ENCODE results near the gene PTPN5.

The PTPN5 gene

DNA sequence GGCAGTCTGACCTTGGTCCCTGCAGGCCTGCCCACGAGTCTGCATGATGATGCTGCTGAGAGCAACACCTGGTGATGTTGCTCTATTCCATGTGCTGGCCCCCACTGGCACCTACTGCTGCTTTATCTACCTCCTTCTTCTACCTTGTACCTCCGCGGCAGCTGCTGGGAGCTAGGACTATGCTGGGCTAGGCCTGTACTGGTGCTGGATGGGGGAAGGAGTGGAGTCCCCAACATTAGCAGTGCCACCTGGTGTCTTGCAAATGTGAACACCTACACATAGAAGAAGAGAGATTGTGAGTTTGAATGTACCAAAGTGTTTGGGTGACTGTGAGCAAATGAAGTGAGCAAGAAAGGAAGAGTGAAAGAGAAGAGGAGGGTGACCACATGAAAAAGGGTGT is 30.5 kb downstream of the PTPN5 start:
- Histone ChIP-seq H3K4me3 (ENCODE audit: low read depth in 1 of 2, low read length in 2 of 2) (no peak overlapping the region), H3K27me3 (ENCODE audit: insufficient read depth, low read length, poor library complexity) (peaks cover 12% of the 10 kb centered on the region), H3K79me2 (ENCODE audit: insufficient read depth, low read length) (no peaks in the 10 kb centered on the region), H2AFZ (ENCODE audit: low read depth, low read length) (no peak overlapping the region), H3K9me3 (ENCODE audit: insufficient read depth, low read length, severe bottlenecking) (no peaks in the 10 kb centered on the region), H3K36me3 (ENCODE audit: insufficient read depth, low read length) (no peaks in the 10 kb centered on the region), H4K20me1 (ENCODE audit: insufficient read depth, low read length) (no peaks in the 10 kb centered on the region), H3K4me1 (ENCODE audit: insufficient read depth, low read length) (no peaks in the 10 kb centered on the region), H3K9ac (ENCODE audit: low read depth, low read length) (no peak overlapping the region), H3K27ac (ENCODE audit: low read length) (no peak overlapping the region), H3K4me2 (ENCODE audit: insufficient read depth, low read length) (no peak overlapping the region)
- no peak for DNase-seq
- ATAC-seq (ENCODE audit: insufficient read depth, low read depth) = no peak
- TF ChIP-seq EZH2 (IDR thresholded peaks at IDR 0.05; ENCODE audit: borderline replicate concordance, low read depth, low read length, severe bottlenecking) = no peak
- no peak for TF ChIP-seq CTCF (IDR thresholded peaks at IDR 0.05; ENCODE audit: borderline replicate concordance, extremely low read depth, low read length, poor library complexity, severe bottlenecking)

DNA sequence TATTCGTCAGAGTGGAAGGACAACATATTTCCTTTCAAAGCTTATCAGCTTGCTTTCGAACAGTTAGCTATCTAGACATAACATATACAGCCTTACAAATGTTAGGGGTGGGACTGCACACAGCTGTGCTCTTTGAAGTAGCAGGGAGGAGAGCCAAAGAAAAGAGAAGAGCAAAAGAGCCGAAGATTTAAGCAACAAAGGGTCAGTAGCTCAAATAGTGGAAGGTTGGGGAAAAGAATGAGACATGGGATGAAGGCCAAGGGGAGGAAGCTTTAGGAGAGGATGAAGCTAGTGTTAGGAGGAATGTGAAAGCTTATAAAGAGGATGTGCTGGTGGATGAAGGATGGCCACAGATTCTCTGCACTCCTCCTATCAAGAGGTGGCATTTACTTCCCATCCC is 33.8 kb downstream of the PTPN5 start:
- Histone ChIP-seq H3K4me2 (ENCODE audit: insufficient read depth, low read length) (no peak overlapping the region), H3K9me3 (ENCODE audit: insufficient read depth, low read length, severe bottlenecking) (no peaks in the 10 kb centered on the region), H3K9ac (ENCODE audit: low read depth, low read length) (no peak overlapping the region), H3K4me1 (ENCODE audit: insufficient read depth, low read length) (no peaks in the 10 kb centered on the region), H4K20me1 (ENCODE audit: insufficient read depth, low read length) (no peaks in the 10 kb centered on the region), H2AFZ (ENCODE audit: low read depth, low read length) (no peak overlapping the region), H3K27me3 (ENCODE audit: insufficient read depth, low read length, poor library complexity) (peaks cover 12% of the 10 kb centered on the region), H3K4me3 (ENCODE audit: low read depth in 1 of 2, low read length in 2 of 2) (no peak overlapping the region), H3K36me3 (ENCODE audit: insufficient read depth, low read length) (no peaks in the 10 kb centered on the region), H3K79me2 (ENCODE audit: insufficient read depth, low read length) (no peaks in the 10 kb centered on the region), H3K27ac (ENCODE audit: low read length) (no peak overlapping the region)
- DNase-seq = no peak
- no peak for TF ChIP-seq EZH2 (IDR thresholded peaks at IDR 0.05; ENCODE audit: borderline replicate concordance, low read depth, low read length, severe bottlenecking)
- TF ChIP-seq CTCF (IDR thresholded peaks at IDR 0.05; ENCODE audit: borderline replicate concordance, extremely low read depth, low read length, poor library complexity, severe bottlenecking) = no peak
- ATAC-seq (ENCODE audit: insufficient read depth, low read depth) = no peak

DNA sequence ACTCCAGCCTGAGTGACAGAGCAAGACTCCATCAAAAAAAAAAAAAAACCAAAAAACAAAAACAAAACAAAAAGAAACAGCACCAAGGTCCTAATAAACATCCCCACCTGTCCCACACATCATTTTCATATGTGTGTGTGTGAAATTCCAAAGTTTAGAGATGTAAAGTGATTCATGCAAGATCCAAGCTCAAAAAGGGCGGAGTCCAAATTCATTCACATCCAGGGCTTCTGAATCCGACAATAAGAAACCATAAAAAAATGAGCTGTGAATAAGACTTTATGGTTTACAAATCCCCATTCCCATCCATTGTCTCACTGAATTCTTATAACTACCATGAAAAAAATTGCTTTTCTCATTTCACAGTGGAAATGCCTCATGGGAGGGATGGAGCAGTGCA is 34.7 kb downstream of the PTPN5 start:
- H2AFZ ChIP-seq (ENCODE audit: low read depth, low read length) = no peak overlapping the region
- DNase-seq = no peak
- no peak overlapping the region for H3K27ac ChIP-seq (ENCODE audit: low read length)
- TF ChIP-seq EZH2 (IDR thresholded peaks at IDR 0.05; ENCODE audit: borderline replicate concordance, low read depth, low read length, severe bottlenecking) = no peak
- no peak for TF ChIP-seq CTCF (IDR thresholded peaks at IDR 0.05; ENCODE audit: borderline replicate concordance, extremely low read depth, low read length, poor library complexity, severe bottlenecking)
- H3K4me1 ChIP-seq (ENCODE audit: insufficient read depth, low read length) = no peaks in the 10 kb centered on the region
- no peaks in the 10 kb centered on the region for H3K9me3 ChIP-seq (ENCODE audit: insufficient read depth, low read length, severe bottlenecking)
- no peaks in the 10 kb centered on the region for H3K79me2 ChIP-seq (ENCODE audit: insufficient read depth, low read length)
- no peaks in the 10 kb centered on the region for H4K20me1 ChIP-seq (ENCODE audit: insufficient read depth, low read length)
- ATAC-seq (ENCODE audit: insufficient read depth, low read depth) = no peak
- no peak overlapping the region for H3K9ac ChIP-seq (ENCODE audit: low read depth, low read length)
- H3K27me3 ChIP-seq (ENCODE audit: insufficient read depth, low read length, poor library complexity) = peaks cover 12% of the 10 kb centered on the region
- H3K4me3 ChIP-seq (ENCODE audit: low read depth in 1 of 2, low read length in 2 of 2) = no peak overlapping the region
- H3K36me3 ChIP-seq (ENCODE audit: insufficient read depth, low read length) = no peaks in the 10 kb centered on the region
- no peak overlapping the region for H3K4me2 ChIP-seq (ENCODE audit: insufficient read depth, low read length)

GRCh38 chr11:18754308-18754707 is 37.3 kb downstream of the PTPN5 start:
- H3K79me2 ChIP-seq (ENCODE audit: insufficient read depth, low read length) = no peaks in the 10 kb centered on the region
- peaks cover 12% of the 10 kb centered on the region for H3K27me3 ChIP-seq (ENCODE audit: insufficient read depth, low read length, poor library complexity)
- H3K4me3 ChIP-seq (ENCODE audit: low read depth in 1 of 2, low read length in 2 of 2) = no peak overlapping the region
- no peaks in the 10 kb centered on the region for H3K9me3 ChIP-seq (ENCODE audit: insufficient read depth, low read length, severe bottlenecking)
- TF ChIP-seq EZH2 (IDR thresholded peaks at IDR 0.05; ENCODE audit: borderline replicate concordance, low read depth, low read length, severe bottlenecking) (no peak), CTCF (IDR thresholded peaks at IDR 0.05; ENCODE audit: borderline replicate concordance, extremely low read depth, low read length, poor library complexity, severe bottlenecking) (no peak)
- no peak overlapping the region for H3K4me2 ChIP-seq (ENCODE audit: insufficient read depth, low read length)
- no peaks in the 10 kb centered on the region for H3K36me3 ChIP-seq (ENCODE audit: insufficient read depth, low read length)
- H3K4me1 ChIP-seq (ENCODE audit: insufficient read depth, low read length) = no peaks in the 10 kb centered on the region
- no peaks in the 10 kb centered on the region for H4K20me1 ChIP-seq (ENCODE audit: insufficient read depth, low read length)
- no peak overlapping the region for H3K9ac ChIP-seq (ENCODE audit: low read depth, low read length)
- DNase-seq (no peak), ATAC-seq (ENCODE audit: insufficient read depth, low read depth) (no peak)
- no peak overlapping the region for H2AFZ ChIP-seq (ENCODE audit: low read depth, low read length)
- H3K27ac ChIP-seq (ENCODE audit: low read length) = no peak overlapping the region

Measured in DND-41 (cell line).